HG03175 (cell line): ENCODE data around the gene EIPR1.

ENCODE experiments used
- ATAC-seq: cut with Tn5 transposase; IDR thresholded peaks from one replicate; pipeline ENCODE4 v1.9.1; 2021; ENCODE audit warnings: mild to moderate bottlenecking, moderate library complexity; ENCODE audit not compliant: unreplicated experiment

Gene EIPR1

DNA sequence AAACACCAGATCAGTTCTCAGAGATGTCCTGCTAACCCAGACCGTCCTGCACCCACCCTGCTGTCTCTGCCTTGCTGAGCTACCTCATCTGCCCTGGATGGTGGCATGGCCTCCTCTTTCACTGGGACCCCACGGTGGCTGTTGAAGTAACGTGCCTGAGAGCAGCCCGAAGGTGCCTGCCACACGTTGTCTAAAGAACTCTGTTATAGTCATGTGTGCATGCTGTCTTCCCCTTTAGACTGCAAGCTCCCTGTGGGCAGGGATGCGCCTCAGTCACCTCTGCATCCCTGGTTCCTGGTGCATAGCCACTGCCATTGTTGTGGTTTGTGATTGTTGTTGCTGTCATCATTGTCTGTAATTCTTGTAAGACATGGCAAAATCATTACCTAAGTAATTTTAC, 235.9 kb downstream of the EIPR1 start:
- no peak for ATAC-seq

DNA sequence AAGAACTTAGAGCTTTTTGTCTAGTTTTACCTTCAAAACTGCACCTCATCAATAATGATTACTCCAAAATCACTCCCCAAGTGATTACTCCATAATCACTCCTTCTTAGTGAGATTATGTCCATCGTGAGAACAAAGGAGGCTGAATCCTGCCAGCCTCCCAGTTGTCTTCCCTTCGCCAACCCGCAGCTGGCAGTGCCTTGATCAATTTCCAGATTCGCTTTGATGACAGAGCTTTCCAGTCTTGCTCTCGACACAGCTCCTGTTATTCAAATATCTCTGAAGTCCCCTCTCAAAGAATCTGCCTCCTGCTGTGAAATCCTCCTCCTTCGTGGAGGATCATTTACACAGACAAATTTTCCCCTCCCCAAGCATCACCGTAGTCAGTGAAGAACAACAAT, 237.7 kb downstream of the EIPR1 start:
- ATAC-seq = no peak
